Panc1 (cell line): ENCODE data around the gene NEIL1.

Experiments used
- SIN3A ChIP-seq: IDR thresholded peaks from 2 replicates; pipeline ENCODE4 v1.6.1; 2012; ENCODE audit warnings: low read depth, mild to moderate bottlenecking, low read length, moderate library complexity, borderline replicate concordance; ENCODE audit not compliant: insufficient read depth
- TF ChIP-seq, protein P1 (sequence below): fragments of 450-650 bp; IDR thresholded peaks from 2 replicates; pipeline ENCODE4 v1.5.1; 2017; ENCODE audit warnings: mild to moderate bottlenecking
- TF ChIP-seq, protein P2 (sequence below), 2 experiments: IDR thresholded peaks; 2 replicates each; pipeline ENCODE4 v1.6.1; 2011 to 2012; ENCODE audit warnings: low read depth in 2 of 2, control low read depth in 1 of 2, low read length in 1 of 2, mild to moderate bottlenecking in 1 of 2, moderate library complexity in 1 of 2; ENCODE audit not compliant: insufficient read depth in 1 of 2

DNA sequence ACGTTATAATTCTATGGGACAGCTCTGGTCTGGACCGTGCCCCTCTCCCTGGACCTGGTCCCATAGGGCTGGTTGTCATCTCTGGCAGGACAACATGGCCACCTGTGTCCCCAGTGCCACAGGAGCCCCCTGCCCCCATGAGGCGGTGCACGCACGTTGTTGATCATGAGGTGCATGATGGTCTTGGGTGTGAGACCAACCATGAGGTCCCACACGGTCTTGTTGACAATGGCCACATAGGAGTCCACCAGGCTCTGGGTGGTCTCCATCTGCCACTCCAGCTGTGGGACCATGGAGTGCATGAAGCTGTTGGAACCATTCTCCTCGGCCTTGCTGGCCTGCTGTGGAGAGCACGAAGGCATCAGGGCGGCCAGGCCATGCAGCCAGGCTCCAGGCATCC, 44.5 kb upstream of the NEIL1 start:
- TF ChIP-seq, protein P1, sequence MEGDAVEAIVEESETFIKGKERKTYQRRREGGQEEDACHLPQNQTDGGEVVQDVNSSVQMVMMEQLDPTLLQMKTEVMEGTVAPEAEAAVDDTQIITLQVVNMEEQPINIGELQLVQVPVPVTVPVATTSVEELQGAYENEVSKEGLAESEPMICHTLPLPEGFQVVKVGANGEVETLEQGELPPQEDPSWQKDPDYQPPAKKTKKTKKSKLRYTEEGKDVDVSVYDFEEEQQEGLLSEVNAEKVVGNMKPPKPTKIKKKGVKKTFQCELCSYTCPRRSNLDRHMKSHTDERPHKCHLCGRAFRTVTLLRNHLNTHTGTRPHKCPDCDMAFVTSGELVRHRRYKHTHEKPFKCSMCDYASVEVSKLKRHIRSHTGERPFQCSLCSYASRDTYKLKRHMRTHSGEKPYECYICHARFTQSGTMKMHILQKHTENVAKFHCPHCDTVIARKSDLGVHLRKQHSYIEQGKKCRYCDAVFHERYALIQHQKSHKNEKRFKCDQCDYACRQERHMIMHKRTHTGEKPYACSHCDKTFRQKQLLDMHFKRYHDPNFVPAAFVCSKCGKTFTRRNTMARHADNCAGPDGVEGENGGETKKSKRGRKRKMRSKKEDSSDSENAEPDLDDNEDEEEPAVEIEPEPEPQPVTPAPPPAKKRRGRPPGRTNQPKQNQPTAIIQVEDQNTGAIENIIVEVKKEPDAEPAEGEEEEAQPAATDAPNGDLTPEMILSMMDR: no peak
- TF ChIP-seq, protein P2, sequence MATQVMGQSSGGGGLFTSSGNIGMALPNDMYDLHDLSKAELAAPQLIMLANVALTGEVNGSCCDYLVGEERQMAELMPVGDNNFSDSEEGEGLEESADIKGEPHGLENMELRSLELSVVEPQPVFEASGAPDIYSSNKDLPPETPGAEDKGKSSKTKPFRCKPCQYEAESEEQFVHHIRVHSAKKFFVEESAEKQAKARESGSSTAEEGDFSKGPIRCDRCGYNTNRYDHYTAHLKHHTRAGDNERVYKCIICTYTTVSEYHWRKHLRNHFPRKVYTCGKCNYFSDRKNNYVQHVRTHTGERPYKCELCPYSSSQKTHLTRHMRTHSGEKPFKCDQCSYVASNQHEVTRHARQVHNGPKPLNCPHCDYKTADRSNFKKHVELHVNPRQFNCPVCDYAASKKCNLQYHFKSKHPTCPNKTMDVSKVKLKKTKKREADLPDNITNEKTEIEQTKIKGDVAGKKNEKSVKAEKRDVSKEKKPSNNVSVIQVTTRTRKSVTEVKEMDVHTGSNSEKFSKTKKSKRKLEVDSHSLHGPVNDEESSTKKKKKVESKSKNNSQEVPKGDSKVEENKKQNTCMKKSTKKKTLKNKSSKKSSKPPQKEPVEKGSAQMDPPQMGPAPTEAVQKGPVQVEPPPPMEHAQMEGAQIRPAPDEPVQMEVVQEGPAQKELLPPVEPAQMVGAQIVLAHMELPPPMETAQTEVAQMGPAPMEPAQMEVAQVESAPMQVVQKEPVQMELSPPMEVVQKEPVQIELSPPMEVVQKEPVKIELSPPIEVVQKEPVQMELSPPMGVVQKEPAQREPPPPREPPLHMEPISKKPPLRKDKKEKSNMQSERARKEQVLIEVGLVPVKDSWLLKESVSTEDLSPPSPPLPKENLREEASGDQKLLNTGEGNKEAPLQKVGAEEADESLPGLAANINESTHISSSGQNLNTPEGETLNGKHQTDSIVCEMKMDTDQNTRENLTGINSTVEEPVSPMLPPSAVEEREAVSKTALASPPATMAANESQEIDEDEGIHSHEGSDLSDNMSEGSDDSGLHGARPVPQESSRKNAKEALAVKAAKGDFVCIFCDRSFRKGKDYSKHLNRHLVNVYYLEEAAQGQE (IDR thresholded peaks at IDR 0.05; ENCODE audit: insufficient read depth in 1 of 2, low read depth in 2 of 2, low read length in 1 of 2): no peak
- no peak for TF ChIP-seq SIN3A
